ENCODE measurements around the gene ADAMTS8.

Gene ADAMTS8

GRCh38 chr11:130399196-130399595 is 29.2 kb downstream of the ADAMTS8 start:
- no peak for DNase-seq
- no peak for TF ChIP-seq POLR2A (IDR thresholded peaks at IDR 0.05; ENCODE audit: low read length)
- no peak for TF ChIP-seq GATA1 (IDR thresholded peaks at IDR 0.05; ENCODE audit: low read depth, low read length)

- TF ChIP-seq POLR2A (IDR thresholded peaks at IDR 0.05; ENCODE audit: low read length) (no peak), GATA1 (IDR thresholded peaks at IDR 0.05; ENCODE audit: low read depth, low read length) (no peak)
- no peak for DNase-seq
These were observed 30.6 kb downstream of the ADAMTS8 start for GRCh38 chr11:130397780-130398179.

GRCh38 chr11:130396965-130397364 is 31.4 kb downstream of the ADAMTS8 start:
- no peak for TF ChIP-seq GATA1 (IDR thresholded peaks at IDR 0.05; ENCODE audit: low read depth, low read length)
- TF ChIP-seq POLR2A (IDR thresholded peaks at IDR 0.05; ENCODE audit: low read length): no peak
- DNase-seq: no peak

GRCh38 chr11:130394615-130395014 is 33.8 kb downstream of the ADAMTS8 start:
- DNase-seq: no peak
- TF ChIP-seq POLR2A (IDR thresholded peaks at IDR 0.05; ENCODE audit: low read length) (no peak), GATA1 (IDR thresholded peaks at IDR 0.05; ENCODE audit: low read depth, low read length) (no peak)

- DNase-seq: no peak
- TF ChIP-seq GATA1 (IDR thresholded peaks at IDR 0.05; ENCODE audit: low read depth, low read length): no peak
- TF ChIP-seq POLR2A (IDR thresholded peaks at IDR 0.05; ENCODE audit: low read length): no peak
These were observed 36.7 kb downstream of the ADAMTS8 start for GRCh38 chr11:130391711-130392110.

- TF ChIP-seq POLR2A (IDR thresholded peaks at IDR 0.05; ENCODE audit: low read length): no peak
- TF ChIP-seq GATA1 (IDR thresholded peaks at IDR 0.05; ENCODE audit: low read depth, low read length): no peak
- no peak for DNase-seq
These were observed 38.2 kb downstream of the ADAMTS8 start for GRCh38 chr11:130390071-130390758.

GRCh38 chr11:130389335-130389935 is 39.0 kb downstream of the ADAMTS8 start:
- DNase-seq: no peak
- TF ChIP-seq POLR2A (IDR thresholded peaks at IDR 0.05; ENCODE audit: low read length): no peak
- no peak for TF ChIP-seq GATA1 (IDR thresholded peaks at IDR 0.05; ENCODE audit: low read depth, low read length)

GRCh38 chr11:130388607-130389205 is 39.7 kb downstream of the ADAMTS8 start:
- no peak for DNase-seq
- no peak for TF ChIP-seq POLR2A (IDR thresholded peaks at IDR 0.05; ENCODE audit: low read length)
- TF ChIP-seq GATA1 (IDR thresholded peaks at IDR 0.05; ENCODE audit: low read depth, low read length): no peak

- no peak for TF ChIP-seq GATA1 (IDR thresholded peaks at IDR 0.05; ENCODE audit: low read depth, low read length)
- TF ChIP-seq POLR2A (IDR thresholded peaks at IDR 0.05; ENCODE audit: low read length): no peak
- DNase-seq: no peak
These were observed 42.4 kb downstream of the ADAMTS8 start for GRCh38 chr11:130386056-130386455.

GRCh38 chr11:130383344-130384211 is 44.8 kb downstream of the ADAMTS8 start:
- DNase-seq: no peak
- no peak for TF ChIP-seq GATA1 (IDR thresholded peaks at IDR 0.05; ENCODE audit: low read depth, low read length)
- TF ChIP-seq POLR2A (IDR thresholded peaks at IDR 0.05; ENCODE audit: low read length): no peak

- DNase-seq: no peak
- TF ChIP-seq GATA1 (IDR thresholded peaks at IDR 0.05; ENCODE audit: low read depth, low read length) (no peak), POLR2A (IDR thresholded peaks at IDR 0.05; ENCODE audit: low read length) (no peak)
These were observed 47.1 kb downstream of the ADAMTS8 start for GRCh38 chr11:130381317-130381716.

GRCh38 chr11:130380778-130381177 is 47.6 kb downstream of the ADAMTS8 start:
- no peak for TF ChIP-seq GATA1 (IDR thresholded peaks at IDR 0.05; ENCODE audit: low read depth, low read length)
- no peak for TF ChIP-seq POLR2A (IDR thresholded peaks at IDR 0.05; ENCODE audit: low read length)
- no peak for DNase-seq

- TF ChIP-seq POLR2A (IDR thresholded peaks at IDR 0.05; ENCODE audit: low read length) (no peak), GATA1 (IDR thresholded peaks at IDR 0.05; ENCODE audit: low read depth, low read length) (no peak)
- no peak for DNase-seq
These were observed 49.1 kb downstream of the ADAMTS8 start for GRCh38 chr11:130379276-130379675.
